K562 (cell line): ENCODE measurements around the gene ERMARD.

Source experiments
- FOSL1 ChIP-seq: fragments of 200-800 bp; sonication (Bioruptor generic); conservative IDR thresholded peaks from 2 replicates; pipeline ENCODE4 v1.6.1; 2016; ENCODE audit warnings: missing genetic modification characterization, missing compliant biosample characterization
- POLR3A ChIP-seq: IDR thresholded peaks from 2 replicates; pipeline ENCODE4 v1.6.1; 2011; ENCODE audit warnings: borderline replicate concordance, mild to moderate bottlenecking, moderate library complexity; ENCODE audit not compliant: insufficient read length, insufficient read depth; ENCODE audit errors: extremely low read depth
- XRCC5 ChIP-seq: fragments of 200-400 bp; formaldehyde crosslinking; IDR thresholded peaks from 2 replicates; pipeline ENCODE4 v1.6.1; 2017; ENCODE audit warnings: low read depth, mild to moderate bottlenecking, low read length
- TF ChIP-seq, protein P1 (sequence below), 3 experiments: IDR thresholded peaks in 2 of 3; conservative IDR thresholded peaks in 1 of 3; 2 replicates each; pipeline ENCODE4 v1.5.1; 2011 to 2012; ENCODE audit warnings: low read length in 3 of 3, mild to moderate bottlenecking in 3 of 3, control low read depth in 2 of 3, improper control_type of control experiment in 1 of 3, inconsistent platforms in 1 of 3, low read depth in 1 of 3, mixed read lengths in 1 of 3, moderate library complexity in 1 of 3; ENCODE audit not compliant: insufficient read depth in 2 of 3

- TF ChIP-seq, protein P1, sequence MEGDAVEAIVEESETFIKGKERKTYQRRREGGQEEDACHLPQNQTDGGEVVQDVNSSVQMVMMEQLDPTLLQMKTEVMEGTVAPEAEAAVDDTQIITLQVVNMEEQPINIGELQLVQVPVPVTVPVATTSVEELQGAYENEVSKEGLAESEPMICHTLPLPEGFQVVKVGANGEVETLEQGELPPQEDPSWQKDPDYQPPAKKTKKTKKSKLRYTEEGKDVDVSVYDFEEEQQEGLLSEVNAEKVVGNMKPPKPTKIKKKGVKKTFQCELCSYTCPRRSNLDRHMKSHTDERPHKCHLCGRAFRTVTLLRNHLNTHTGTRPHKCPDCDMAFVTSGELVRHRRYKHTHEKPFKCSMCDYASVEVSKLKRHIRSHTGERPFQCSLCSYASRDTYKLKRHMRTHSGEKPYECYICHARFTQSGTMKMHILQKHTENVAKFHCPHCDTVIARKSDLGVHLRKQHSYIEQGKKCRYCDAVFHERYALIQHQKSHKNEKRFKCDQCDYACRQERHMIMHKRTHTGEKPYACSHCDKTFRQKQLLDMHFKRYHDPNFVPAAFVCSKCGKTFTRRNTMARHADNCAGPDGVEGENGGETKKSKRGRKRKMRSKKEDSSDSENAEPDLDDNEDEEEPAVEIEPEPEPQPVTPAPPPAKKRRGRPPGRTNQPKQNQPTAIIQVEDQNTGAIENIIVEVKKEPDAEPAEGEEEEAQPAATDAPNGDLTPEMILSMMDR (IDR thresholded peaks at IDR 0.05 in 2 of 3, conservative IDR thresholded peaks at IDR 0.05 in 1 of 3; ENCODE audit: insufficient read depth in 2 of 3, low read depth in 1 of 3, low read length in 3 of 3), result no peak
- TF ChIP-seq POLR3A (no peak), XRCC5 (no peak), FOSL1 (tag) (no peak)
These were observed 64.6 kb downstream of the ERMARD start for GRCh38 chr6:169816054-169816453.
